Endometrium (tissue), 2 donors: ENCODE results near the gene NRK.
"Not testable (repeated sequence)": the region's sequence is repeated elsewhere in the genome, so short reads cannot be mapped to it uniquely, and the experiment has no call there.

Experiments used
- FAIRE-seq: peaks from 2 replicates; lab custom pipeline; 2012; peaks lifted over from hg19 to GRCh38; lab: Jason Lieb, UNC
- donor health status: control.
- donor health status: control.

NRK gene, protein sequence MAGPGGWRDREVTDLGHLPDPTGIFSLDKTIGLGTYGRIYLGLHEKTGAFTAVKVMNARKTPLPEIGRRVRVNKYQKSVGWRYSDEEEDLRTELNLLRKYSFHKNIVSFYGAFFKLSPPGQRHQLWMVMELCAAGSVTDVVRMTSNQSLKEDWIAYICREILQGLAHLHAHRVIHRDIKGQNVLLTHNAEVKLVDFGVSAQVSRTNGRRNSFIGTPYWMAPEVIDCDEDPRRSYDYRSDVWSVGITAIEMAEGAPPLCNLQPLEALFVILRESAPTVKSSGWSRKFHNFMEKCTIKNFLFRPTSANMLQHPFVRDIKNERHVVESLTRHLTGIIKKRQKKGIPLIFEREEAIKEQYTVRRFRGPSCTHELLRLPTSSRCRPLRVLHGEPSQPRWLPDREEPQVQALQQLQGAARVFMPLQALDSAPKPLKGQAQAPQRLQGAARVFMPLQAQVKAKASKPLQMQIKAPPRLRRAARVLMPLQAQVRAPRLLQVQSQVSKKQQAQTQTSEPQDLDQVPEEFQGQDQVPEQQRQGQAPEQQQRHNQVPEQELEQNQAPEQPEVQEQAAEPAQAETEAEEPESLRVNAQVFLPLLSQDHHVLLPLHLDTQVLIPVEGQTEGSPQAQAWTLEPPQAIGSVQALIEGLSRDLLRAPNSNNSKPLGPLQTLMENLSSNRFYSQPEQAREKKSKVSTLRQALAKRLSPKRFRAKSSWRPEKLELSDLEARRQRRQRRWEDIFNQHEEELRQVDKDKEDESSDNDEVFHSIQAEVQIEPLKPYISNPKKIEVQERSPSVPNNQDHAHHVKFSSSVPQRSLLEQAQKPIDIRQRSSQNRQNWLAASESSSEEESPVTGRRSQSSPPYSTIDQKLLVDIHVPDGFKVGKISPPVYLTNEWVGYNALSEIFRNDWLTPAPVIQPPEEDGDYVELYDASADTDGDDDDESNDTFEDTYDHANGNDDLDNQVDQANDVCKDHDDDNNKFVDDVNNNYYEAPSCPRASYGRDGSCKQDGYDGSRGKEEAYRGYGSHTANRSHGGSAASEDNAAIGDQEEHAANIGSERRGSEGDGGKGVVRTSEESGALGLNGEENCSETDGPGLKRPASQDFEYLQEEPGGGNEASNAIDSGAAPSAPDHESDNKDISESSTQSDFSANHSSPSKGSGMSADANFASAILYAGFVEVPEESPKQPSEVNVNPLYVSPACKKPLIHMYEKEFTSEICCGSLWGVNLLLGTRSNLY (N-terminal part only)

GRCh38 chrX:105822138-105823091 is at the start of gene NRK:
TSS of gene NRK (plus strand) at chrX:105822539. CDS start at chrX:105822846, 307 bp downstream.
- FAIRE-seq, result no peak

GRCh38 chrX:105773801-105774200 is 48.5 kb upstream of the NRK start:
- no peak for FAIRE-seq

GRCh38 chrX:105775679-105776078 is 46.7 kb upstream of the NRK start:
- FAIRE-seq, result no peak

DNA sequence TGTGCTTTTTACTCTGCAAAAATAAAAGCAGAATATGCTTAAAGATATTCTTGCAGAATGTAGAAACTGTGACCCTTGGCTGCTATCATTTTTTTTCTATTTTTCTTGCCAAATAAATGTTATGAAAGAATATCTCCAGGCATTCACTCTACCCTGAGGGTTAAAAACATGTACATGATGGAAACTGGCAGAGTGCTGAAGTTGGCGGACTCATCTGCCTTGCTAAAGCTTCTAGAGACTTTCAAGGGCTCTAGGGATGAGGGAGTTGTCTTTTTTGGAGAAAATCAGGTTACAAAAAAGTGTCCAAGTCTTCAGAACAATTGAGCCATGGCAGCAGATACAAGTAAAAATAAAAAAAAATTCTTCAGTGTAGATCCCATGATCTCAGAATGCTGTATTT is 40.5 kb upstream of the NRK start:
- no peak for FAIRE-seq

GRCh38 chrX:105796877-105797276 is 25.5 kb upstream of the NRK start:
- FAIRE-seq, result not testable (repeated sequence)

DNA sequence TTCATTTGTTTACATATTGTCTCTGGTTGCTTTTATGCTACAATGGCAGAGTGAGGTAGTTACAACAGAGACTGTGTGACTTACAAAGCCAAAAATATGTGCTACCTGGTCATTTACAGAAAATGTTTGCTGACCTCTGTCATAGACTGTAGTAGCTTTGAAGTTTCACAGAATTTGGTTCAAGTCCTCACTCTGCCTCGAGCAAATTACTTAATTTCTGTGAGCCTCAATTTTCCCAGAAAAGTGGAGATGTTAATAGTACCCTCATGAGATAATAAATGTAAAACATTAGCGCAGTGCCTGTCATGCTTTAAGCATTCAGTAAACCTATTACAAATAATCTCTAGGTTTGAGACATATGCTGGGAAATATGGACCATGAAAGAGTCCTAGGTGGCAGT is 18.4 kb upstream of the NRK start:
- FAIRE-seq, result no peak

DNA sequence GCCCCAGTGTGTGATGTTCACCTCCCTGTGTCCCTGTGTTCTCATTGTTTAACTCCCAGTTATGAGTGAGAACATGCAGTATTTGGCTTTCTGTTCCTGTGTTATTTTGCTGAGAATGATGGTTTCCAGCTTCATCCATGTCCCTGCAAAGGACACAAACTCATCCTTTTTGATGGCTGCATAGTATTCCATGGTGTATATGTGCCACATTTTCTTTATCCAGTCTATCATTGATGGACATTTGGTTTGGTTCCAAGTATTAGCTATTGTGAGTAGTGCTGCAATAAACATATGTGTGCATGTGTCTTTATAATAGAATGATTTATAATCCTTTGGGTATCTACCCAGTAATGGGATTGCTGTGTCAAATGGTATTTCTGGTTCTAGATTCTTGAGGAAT is 16.7 kb upstream of the NRK start:
- FAIRE-seq, result not testable (repeated sequence)

DNA sequence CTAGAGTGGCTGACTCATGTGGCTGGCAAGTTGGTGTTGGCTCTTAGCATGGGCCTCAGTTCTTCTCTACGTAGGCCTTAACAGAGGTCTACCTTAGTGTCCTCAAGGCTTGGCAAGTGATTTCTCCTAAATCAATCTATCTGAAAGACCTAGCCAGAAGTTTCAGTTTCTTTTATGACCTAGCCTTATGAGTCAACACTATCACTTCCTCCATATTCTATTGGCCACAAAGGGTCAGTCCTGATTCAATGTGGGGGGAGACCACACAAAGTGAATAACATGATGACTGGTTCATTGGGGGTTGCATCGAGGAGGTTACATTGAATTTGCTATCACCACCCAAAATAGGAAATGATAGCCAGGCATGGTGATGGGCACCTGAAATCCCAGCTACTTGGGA is 5.8 kb upstream of the NRK start:
- FAIRE-seq, result no peak

DNA sequence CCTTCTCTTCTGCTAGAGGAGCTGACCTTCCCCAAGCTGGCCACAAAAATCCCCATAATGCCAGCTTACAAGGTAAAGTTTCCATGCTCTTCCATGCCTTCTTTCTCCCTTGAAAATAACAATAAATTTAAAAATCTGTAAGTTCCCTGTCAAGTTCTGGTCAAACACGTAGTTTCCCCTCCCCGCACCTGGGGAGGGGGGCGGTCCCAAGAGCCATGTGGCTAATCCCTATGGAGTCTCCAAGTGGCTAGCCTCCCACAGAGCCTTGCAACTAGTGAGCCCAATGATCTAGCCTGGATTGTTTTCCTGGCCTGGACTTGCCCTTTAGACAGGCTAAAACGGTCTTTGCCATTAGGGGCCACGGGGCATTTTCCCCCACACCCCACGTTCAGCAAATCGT is 2.1 kb upstream of the NRK start:
- FAIRE-seq, result no peak

DNA sequence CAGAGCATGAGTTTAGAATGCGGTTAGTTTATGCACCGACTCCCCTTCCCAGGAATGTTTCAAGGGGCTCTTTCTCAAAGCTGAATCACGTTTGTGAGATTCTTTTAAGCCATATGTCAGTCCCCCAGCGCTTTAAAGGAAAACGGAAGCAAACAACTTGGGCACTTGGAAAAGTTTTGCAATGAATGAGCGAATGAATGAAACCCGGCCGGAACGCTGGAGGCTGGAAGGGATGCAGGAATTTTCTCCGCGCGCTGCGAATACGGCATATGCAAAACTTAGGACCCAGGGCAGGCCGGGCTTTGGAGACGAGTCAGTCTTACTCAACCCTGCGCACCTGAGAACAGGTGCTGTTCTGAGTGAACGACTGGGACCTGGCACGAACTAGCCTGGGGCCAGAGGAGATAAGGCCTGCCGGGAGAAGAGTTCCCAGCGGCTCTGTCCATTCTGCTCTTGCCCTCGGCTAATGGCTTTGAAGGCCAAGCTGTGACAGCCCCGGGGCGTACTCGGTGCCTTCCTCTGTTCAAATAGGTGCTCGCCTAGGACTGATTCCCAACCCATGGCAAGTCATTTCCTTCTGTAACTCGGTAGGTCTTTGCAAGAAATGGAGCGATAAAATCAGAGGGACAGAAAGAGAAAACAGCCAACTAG is 743 bp upstream of the NRK start:
- FAIRE-seq, result no peak

DNA sequence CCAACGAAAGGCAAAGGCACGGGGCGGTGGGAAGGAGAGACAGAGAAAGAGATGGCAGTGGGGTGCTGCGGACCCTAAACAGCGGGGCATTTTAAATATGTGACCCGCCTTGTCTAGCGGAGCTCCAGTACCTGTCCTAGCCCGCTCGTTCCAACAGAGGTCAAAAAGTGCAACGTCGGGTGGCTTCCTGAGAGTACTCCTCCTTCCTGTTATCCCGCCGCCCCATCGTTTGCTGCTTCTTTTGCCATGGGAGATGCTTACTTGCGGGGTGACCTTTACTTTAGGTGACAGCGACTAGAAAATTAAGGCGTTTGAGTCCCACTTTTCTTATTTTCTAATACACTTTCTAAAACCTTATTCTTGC is 735 bp downstream of the NRK start:
- no peak for FAIRE-seq

DNA sequence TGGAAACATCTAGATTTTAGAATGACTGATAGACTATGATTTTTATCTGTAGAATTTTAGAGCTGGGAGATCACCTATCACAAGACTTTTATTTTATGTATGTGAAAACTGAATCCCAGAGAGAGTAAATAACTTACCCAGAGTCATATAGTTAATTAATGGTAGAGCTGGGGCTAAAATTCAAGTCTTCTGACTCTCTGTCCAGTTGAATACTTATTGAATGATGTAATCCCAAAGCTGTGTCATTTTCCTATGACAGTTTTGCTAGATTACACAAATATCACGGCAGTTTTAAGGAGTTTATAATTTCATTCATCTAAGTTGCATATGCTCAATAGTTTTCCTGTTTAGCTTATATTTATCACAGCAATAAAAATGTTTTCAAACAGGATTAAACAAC is 6.7 kb downstream of the NRK start:
- no peak for FAIRE-seq

DNA sequence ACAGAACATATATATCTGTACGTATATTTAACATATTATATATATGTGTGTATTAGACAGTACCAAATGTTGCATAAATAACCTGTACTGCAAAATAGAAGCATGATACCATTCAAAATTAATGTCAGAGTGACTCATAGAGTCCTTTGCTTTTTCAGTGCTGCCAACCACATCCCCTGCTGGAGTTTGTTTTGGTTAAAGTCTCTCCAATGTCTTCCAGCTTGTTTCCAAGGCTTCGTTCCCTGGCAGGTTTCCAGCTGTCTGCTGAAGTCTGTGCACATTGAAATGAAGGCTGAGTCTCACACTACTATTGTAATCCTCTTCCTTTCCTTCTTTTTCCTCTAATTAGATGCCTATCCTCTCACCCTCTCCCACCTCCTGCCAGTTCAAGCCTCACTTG is 14.9 kb downstream of the NRK start:
- FAIRE-seq, result no peak

GRCh38 chrX:105845631-105846030 is 23.3 kb downstream of the NRK start:
- FAIRE-seq, result no peak

GRCh38 chrX:105850100-105850499 is 27.8 kb downstream of the NRK start:
- not testable (repeated sequence) for FAIRE-seq

GRCh38 chrX:105865709-105866108 is 43.4 kb downstream of the NRK start:
- FAIRE-seq, result no peak

- FAIRE-seq, result no peak
Observed at GRCh38 chrX:105869701-105870100, 47.4 kb downstream of the NRK start.

DNA sequence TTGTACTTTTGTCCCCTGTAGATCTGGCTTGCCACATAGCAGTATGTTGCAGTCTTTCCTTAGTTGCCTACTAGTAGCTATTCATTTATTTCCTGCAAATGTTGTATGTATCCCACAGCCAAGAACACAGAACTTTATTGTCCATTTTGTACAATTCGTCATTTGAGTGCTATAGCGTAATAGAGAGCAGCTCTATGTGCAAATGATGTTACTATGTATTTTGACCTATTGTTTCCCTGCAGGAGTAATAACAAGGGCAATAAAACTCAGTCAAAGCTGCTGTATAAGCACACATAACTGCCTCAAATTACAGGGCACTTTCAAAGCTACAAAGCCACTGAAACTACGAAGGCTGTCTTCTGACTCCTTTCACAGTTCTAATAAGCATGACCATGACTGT is 48.1 kb downstream of the NRK start:
- FAIRE-seq, result no peak

DNA sequence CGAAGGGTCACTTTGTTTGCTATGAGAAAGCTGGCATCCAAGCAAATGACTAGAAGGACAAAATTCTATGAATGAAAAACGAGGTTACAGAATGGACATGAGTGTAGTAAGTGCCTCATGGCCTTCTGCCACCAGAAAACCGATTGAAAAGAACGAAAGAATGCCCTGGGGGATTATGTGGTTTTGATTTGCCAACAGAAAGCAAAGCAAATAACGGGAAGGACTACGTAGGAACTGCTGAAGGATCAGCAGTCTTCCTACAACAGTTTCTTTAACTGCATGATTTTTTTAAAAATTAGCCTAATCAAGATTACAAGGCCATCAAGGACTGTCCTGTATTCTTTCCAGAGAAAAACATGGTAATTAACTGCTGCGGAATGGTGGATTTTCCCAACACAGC is 50.6 kb downstream of the NRK start:
- no peak for FAIRE-seq

GRCh38 chrX:105874790-105875189 is 52.5 kb downstream of the NRK start:
- FAIRE-seq, result no peak

GRCh38 chrX:105876658-105877057 is 54.3 kb downstream of the NRK start:
- no peak for FAIRE-seq
